DND-41 (cell line): ENCODE results near the gene SLC23A2.

Experiments used
- EZH2 ChIP-seq: IDR thresholded peaks from 3 replicates; pipeline ENCODE4 v1.6.1; 2012; ENCODE audit warnings: borderline replicate concordance, low read depth, mild to moderate bottlenecking, moderate library complexity, low read length, inconsistent platforms; ENCODE audit not compliant: severe bottlenecking
- TF ChIP-seq, protein P1 (sequence below): IDR thresholded peaks from 2 replicates; pipeline ENCODE4 v1.5.1; 2012; ENCODE audit warnings: borderline replicate concordance, low read length, moderate library complexity, mild to moderate bottlenecking; ENCODE audit not compliant: poor library complexity, severe bottlenecking; ENCODE audit errors: extremely low read depth

DNA sequence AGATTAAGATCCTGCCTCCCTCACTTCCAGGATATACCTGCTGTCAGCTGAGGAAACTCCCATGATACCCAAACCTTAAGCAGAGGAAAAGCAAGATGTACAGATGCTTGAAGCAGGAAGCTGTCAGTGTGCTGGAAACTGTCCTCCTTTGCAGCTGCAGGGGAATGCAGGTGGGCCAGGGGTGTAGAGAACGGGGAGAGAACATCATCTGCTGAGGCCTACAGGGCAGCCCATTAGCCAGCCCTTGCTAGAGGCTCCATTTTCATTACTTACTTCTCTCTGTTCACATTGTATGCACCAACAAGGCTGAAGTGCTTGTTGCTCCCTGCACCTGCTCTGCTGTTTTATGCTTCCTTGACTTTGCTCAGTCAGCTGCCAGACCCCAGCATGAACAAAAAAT lies 160.5 kb downstream of the SLC23A2 start:
- TF ChIP-seq EZH2, result no peak
- TF ChIP-seq, protein P1, sequence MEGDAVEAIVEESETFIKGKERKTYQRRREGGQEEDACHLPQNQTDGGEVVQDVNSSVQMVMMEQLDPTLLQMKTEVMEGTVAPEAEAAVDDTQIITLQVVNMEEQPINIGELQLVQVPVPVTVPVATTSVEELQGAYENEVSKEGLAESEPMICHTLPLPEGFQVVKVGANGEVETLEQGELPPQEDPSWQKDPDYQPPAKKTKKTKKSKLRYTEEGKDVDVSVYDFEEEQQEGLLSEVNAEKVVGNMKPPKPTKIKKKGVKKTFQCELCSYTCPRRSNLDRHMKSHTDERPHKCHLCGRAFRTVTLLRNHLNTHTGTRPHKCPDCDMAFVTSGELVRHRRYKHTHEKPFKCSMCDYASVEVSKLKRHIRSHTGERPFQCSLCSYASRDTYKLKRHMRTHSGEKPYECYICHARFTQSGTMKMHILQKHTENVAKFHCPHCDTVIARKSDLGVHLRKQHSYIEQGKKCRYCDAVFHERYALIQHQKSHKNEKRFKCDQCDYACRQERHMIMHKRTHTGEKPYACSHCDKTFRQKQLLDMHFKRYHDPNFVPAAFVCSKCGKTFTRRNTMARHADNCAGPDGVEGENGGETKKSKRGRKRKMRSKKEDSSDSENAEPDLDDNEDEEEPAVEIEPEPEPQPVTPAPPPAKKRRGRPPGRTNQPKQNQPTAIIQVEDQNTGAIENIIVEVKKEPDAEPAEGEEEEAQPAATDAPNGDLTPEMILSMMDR, result no peak
